GM18498 (cell line): ENCODE data around the gene SUPT6H.
"Not testable (repeated sequence)": the region's sequence is repeated elsewhere in the genome, so short reads cannot be mapped to it uniquely, and the experiment has no call there.

ENCODE experiments used
- ATAC-seq: cut with Tn5 transposase; IDR thresholded peaks from one replicate; pipeline ENCODE4 v1.9.1; 2021; ENCODE audit warnings: mild to moderate bottlenecking, moderate library complexity; ENCODE audit not compliant: unreplicated experiment

SUPT6H gene

DNA sequence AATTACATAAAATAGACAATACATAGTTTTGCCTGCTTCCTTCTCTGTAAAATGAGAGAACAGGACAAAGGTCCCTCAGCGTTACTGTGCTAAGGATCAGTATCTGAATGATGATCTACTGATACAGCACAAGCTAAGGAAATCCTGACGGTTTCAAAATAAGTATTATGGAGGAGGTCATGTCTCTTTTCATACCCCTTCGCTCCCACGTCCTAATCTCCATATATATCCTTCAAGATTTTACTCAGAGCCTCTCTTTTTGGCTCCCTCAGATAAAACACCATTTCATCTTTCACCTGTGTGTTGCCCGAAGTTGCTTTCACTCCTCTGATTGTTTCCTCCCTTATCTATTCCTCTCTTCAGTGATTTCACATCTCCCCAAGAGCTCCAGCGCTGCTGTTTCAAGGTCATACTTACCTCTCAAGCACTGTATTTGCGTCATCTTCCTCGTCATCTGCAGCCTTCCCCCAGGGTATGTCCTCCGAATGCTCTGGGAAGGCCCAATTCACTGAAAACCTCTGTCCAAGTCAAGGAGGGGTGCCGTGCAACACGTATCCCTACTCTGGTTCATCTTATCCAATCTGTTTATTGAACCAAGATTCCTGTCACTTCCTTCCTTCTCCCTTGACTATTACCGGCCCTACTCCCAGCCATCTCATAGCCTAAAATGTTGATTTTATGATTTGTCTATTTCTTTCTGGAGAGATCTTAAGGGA, 15.8 kb upstream of the SUPT6H start:
- ATAC-seq = no peak

DNA sequence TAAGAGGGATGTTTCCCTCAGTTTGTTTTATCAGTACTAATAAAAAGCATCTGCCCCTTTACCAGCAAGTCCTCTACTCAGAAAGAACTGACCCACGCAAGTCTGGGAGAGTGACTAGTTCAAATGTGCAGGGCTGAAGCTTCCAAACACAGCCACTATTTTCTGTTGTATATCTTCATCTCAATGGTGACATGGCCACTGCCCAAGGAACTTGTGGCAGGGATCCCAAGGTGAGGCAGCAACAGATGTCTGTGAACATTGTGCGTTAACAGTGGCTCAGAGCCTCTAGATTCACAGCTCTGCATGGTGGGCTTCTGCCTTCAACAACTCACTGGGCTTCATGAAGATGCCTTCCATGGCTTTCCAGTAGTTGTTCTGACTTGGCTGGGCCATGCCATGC, 13.3 kb upstream of the SUPT6H start:
- no peak for ATAC-seq

DNA sequence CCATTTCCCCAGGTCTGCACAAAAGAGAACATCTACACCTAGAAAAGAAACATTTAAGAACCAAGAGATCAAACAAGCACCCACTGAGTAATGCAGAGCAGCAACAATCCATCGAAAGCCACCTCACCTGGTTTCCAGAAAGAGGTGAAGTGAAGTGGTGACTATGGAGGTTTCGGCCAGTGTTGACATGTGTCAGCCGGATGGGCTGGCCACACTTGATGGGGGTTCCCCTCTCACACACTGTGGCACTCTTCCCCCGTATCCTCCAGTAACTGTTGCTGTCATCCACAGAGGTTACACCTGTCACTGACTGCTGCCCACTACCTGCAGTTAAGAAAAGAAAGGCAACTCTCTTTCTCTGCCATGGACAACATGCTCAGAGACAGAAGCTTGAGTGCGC, 6.8 kb upstream of the SUPT6H start:
- ATAC-seq = no peak

GRCh38 chr17:28657756-28658155, 4.2 kb upstream of the SUPT6H start:
- no peak for ATAC-seq

GRCh38 chr17:28658342-28658741, 3.7 kb upstream of the SUPT6H start:
- not testable (repeated sequence) for ATAC-seq

DNA sequence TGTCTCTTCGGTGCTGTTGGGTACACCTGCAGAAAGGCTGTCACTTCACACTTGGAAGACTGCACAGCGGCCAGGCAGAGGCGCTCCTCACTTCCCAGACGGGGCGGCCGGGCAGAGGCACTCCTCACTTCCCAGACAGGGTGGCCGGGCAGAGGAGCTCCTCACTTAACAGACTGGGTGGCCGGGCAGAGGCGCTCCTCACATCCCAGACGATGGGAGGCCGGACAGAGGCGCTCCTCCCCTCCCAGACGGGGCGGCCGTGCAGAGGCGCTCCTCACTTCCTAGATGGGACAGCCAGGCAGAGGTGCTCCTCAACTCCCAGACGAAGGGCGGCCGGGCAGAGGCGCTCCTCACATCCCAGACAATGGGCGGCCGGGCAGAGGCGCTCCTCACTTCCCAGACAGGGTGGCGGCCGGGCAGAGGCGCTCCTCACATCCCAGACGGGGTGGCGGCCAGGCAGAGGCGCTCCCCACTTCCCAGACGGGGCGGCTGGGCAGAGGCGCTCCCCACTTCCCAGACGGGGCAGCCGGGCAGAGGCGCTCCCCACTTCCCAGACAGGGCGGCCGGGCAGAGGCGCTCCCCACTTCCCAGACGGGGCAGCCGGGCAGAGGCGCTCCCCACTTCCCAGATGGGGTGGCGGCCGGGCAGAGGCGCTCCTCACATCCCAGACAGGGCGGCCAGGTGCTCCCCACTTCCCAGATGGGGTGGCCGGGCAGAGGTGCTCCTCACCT, 3.1 kb upstream of the SUPT6H start:
- not testable (repeated sequence) for ATAC-seq

GRCh38 chr17:28659497-28659881, 2.5 kb upstream of the SUPT6H start:
- not testable (repeated sequence) for ATAC-seq

GRCh38 chr17:28662527-28662829, 473 bp downstream of the SUPT6H start:
- no peak for ATAC-seq

DNA sequence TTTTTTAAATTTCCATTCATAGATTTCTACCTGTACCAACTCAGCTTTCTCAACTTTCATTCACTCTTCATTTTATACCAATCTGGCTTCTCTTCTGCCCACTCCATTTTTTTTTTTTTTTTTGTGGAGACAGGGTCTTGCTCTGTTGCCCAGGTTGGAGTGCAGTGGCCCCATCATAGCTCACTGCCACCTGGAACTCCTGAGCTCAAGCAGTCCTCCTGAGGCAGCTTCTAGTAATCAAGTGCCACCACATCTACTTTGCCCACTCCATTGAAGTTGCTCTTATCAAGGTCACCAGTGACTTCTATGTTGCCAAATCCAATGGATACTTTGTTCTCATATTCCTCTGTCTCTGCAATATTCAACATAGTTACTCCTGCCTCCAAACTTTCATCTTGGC, 1.7 kb downstream of the SUPT6H start:
- no peak for ATAC-seq

DNA sequence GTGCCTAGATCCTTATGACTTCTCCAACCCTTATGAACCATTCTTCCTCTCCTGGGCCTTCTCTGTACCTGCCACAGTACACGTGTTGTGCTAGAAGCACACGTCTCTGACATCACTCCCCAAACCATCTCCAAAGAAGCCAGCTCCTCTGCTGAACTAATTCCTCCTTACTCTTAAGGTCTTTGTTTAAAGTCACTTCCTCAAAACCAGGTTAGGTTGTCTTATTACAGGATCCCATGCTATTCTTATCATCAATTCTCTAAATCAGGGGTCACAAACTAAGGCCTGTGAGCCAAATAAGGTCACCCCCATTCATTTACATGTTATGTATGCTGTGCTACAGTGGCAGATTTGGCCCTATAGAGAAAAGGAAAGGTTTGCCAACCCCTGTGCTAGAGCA, 4.0 kb downstream of the SUPT6H start:
- no peak for ATAC-seq

DNA sequence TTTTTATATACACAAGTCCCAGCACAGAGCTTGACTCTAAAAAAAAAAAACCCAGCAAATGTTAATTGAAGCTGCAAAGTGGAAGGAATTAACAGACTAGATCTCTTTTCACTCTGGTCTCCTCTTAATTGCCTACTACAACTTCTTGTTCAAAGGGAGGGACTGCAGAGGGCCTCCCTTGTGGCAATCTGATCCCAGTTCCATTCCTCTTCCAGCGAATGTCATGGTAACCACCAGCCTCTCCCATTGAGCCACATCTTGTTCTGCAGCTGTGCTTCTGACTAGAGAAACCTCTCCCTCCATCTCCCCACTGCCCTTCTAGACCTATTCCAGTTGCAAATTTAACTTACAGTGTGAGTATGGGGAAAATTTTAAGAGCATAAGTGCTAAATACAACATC, 5.9 kb downstream of the SUPT6H start:
- no peak for ATAC-seq

DNA sequence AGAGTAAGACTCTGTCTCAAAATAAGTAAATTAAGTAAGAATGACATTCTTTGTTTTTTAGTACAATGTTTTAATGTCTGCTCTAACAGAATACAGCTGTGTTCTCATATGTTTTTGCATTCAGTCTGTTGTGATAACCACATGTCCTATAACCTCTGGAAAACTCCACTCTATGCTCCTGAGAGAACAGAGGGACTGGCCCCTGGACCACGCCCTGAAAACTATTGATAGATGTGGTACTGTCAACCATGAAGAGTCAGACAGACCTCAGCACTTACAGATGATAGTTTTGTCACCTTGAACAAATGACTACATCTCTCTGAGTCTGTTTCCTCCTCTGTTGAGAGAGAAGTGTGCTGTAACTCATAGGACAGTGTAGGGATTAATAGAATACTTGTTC, 7.9 kb downstream of the SUPT6H start:
- no peak for ATAC-seq

DNA sequence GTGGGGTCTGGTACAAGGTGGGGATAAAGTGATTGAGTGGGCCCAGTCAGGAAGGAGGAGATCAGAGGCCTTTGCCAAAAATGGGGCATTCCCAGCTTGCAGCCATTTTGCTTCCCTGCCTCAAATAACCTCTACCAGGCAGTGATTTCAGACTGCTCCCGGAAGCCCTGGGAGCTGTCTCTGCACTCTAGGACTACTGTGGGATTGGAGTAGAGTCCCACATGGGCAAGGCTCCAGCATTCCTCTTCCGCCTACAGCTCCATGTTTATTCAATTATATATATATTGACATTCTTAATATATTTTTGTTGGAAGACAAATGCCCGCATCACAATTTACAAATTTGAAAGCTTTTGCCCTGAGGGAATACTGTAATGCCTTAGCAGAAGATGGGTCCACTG, 13.5 kb downstream of the SUPT6H start:
- no peak for ATAC-seq

GRCh38 chr17:28675980-28676379, 14.0 kb downstream of the SUPT6H start:
- ATAC-seq = no peak

- no peak for ATAC-seq
These were observed 20.6 kb downstream of the SUPT6H start for GRCh38 chr17:28682655-28683054.

DNA sequence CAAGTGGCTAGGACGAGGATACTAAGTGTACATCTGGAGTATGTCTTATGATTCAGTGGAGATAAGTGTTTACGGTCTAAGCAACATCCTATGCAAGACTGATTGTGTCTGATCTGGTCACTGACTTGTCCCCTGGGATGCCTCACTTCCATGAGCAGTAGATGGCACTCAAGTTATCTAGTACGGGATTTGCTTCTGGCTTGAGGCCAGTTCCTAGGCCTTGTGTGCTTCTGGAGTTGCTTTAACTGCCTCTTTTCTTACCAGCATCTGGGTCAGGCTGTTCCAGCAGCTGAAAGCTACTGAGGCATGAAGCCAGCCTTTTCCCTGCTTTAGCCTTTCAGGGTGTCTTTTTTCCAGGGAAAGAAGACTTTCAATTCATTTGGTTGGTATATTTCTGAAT, 23.0 kb downstream of the SUPT6H start:
- no peak for ATAC-seq

- ATAC-seq = no peak
These were observed 23.4 kb downstream of the SUPT6H start for GRCh38 chr17:28685366-28685765.

DNA sequence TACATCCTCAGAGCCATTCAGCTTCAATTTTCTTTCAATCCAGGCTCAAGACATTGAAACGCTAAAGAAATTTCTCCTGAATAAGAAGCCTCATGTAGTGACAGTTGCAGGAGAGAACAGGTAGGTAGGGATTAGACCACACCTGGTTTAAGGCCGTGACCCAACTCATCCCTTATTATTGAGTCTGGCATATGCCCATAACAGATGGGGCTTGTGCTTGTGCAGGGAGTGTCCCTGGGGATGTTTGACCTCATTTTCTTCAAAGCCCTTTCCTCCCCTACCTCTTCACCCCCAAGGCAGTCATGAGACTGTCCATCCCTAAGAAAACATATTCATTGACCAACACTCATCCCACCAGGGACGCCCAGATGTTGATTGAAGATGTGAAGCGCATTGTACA, 24.3 kb downstream of the SUPT6H start:
- ATAC-seq = no peak

DNA sequence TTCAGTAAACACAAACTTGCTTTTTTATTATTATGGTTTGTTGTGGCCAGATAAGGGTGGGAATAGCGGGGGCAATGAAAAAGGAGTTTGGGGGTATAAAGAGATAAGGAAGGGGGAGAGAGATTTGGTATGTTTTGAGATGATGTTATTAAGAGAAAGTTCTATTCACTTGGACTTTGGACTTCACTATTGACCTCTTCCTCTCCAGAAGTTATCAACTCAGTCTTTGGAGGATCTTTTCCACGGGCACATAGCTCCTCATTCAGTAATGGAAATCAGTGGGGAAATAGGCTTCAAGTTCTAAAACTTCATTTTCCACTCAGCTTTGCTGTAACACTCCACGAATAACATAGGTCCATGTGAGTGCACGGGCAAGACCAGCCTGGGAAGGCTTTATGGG, 26.5 kb downstream of the SUPT6H start:
- no peak for ATAC-seq

DNA sequence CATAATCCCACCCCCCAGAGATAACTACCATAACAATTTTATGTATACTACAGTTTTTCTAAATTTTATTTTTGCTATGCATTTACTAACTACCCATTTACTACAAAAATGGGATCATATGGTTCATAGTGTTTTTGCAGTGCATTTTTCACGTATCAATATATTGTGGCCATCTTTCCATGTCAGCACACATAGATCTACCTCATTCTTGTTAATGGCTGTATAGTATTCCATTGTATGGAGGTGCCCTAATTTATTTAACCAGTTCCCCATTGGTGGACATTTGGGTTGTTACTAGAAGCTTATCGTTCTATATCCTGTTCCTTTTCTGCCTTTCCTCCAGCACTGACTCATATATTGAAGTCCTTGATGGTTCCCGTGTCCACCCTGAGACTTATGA, 27.0 kb downstream of the SUPT6H start:
- ATAC-seq = no peak

- ATAC-seq = no peak
These were observed 31.9 kb downstream of the SUPT6H start for GRCh38 chr17:28693869-28694268.

DNA sequence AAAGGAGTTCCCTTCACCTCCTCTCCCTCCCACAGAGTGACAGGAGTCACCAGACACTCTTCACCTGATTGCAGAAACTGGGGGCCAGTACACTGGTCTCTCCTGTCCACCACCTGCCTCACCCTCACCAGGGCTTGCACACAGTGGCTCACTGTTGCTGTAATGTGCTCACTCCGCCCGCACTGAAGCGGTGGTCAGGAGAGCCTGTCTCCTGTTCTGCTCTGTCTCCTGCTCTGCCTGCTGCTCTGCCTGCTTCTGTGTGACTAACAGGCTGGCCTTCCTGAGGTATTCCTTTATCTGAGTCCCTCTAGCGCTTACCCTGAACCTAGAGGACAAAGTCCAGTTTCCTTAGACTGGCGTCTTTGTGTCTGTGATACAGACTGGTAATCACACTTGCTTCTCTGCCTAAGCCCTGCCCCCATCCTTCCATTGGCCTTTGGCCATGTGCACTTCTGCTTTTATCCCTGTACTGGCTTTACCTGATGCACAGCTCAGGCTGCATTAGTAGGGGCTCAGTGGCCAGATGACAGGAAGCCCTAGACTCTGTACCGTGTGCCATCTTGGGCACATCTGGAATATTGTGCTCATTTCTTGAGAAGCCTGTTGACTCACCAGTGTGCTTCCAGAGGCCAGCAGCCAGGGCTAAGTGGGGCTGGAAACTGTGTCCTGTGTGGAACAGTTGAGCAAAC, 36.4 kb downstream of the SUPT6H start:
- ATAC-seq = no peak
